DMS 273 (cell line): ENCODE measurements around the gene ME2.
"Not testable (repeated sequence)": the region's sequence is repeated elsewhere in the genome, so short reads cannot be mapped to it uniquely, and the experiment has no call there.

Experiments
- DNase-seq: peaks from one replicate; lab custom pipeline; 2025; ENCODE audit not compliant: unreplicated experiment; lab: John Stamatoyannopoulos, UW

ME2 gene

DNA sequence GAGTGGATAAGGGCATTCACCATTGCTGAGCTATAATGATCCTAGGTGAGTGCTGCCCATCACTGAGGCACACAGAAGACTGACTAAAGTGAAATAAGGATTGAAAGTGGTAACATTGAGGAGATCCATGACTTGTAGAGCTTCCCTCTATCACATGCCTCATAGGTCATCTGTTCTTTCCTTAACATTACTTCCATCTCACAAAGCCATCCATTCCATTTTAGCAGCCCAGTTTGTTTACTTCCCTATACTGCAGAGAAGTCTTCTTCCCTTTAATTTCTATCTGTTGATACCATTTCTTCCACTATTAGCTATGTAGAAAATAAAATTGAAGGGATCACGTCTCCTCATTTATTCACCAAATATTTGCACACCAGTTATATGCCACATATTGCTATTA, 32.1 kb downstream of the ME2 start:
- DNase-seq = no peak

DNA sequence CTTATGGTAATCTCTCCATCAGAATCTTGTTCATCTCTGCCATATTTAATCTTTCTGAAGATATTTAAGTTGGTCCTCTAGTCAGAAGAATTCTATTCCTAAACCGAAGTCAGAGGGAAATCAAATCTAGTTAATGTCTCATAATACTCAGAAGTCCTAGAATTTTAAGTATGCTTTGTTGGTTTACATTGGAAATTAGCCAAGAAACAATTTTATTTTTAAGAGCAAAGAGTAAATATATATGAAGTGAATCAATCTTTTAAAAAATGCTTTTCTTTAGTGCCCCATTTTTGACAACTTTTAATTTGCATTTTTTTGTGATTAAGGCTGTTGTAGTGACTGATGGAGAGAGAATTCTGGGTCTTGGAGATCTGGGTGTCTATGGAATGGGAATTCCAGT, 38.1 kb downstream of the ME2 start:
- no peak for DNase-seq

DNA sequence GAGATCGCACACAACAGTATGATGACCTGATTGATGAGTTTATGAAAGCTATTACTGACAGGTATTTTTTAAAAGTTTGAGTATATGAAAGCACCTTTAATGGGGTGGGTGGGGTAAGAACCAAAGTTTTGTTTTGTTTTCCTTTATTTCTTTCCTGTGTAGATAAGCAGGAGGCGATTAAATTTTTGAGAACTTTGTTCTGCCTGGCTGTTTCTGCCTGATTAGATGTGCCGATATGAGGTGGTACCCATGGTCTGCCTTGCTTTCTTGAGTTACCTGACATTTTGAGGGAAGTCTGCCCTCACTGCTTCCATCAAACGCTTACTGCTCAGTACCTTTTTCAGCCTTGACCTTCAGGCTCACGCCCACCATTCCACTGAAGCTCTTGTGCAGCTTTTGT, 39.2 kb downstream of the ME2 start:
- no peak for DNase-seq

DNA sequence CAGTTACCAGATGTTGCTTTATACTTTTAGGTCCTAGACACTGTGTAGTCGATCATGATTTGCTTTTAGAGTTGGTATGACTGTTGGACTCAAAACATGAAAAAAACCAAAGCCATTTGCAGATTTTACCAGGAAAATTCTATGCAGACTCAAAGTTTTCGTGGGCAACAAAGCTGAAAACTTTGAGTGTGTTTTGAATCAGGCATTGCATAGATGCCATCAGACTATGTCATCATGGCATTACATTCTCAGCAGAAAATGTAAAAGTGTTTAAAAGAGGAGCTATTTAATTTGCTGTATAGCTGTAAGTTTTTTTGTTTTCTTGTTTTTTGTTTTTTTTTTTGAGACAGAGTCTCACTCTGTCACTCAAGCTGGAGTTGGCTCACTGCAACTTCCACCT, 45.5 kb downstream of the ME2 start:
- DNase-seq = no peak

DNA sequence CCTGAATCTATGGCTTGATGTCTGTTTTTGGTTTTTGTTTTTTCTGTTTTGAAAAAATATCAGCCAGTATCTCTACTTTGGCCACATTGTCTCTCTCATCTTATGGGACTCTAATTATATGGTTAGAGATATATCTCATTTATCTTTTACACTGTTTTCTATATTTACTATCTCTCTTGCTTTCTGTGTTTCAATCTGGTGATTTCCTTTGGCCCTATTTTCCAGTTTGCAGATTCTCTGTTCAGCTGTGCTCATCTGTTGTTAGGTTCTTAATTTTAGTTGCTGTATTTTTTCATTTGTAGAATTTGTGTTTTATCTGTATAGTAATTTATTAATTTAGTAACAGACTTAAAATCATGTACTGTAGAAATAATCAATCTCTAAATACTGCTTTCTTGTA, 47.6 kb downstream of the ME2 start:
- no peak for DNase-seq

DNA sequence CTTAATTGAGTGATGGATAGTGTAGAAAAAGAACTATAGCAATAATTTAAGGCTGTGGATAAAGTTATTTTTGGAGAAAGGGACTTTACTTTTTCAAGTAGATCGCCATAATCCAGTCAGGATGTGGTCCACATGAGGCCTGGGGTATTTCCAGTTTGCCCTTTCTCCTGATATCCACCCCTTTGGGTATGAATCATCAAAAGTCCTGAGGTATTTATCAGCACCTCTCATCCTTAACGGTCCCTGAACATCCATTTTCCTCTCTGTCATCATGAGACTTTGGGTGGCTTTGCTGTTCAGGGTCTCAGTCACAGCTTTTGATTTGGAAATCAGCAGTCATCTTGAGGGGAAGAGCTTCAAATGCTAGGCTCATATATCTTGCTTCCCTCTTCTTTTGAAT, 49.6 kb downstream of the ME2 start:
- no peak for DNase-seq

DNA sequence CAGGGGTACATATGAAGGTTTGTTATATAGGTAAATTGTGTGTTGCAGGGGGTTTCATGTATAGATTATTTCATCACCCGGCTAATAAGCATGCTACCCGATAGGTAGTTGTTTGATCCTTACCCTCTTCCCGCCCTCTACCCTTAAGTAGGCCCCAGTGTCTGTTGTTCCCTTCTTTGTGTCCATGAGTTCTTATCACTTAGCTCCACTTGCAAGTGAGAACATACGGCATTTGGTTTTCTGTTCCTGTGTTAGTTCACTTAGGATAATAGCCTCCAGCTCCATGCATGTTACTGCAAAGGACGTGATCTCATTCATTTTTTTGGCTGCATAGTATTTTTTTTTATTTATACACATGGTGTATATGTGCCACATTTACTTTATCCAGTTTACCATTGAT, 54.8 kb downstream of the ME2 start:
- DNase-seq = no peak

DNA sequence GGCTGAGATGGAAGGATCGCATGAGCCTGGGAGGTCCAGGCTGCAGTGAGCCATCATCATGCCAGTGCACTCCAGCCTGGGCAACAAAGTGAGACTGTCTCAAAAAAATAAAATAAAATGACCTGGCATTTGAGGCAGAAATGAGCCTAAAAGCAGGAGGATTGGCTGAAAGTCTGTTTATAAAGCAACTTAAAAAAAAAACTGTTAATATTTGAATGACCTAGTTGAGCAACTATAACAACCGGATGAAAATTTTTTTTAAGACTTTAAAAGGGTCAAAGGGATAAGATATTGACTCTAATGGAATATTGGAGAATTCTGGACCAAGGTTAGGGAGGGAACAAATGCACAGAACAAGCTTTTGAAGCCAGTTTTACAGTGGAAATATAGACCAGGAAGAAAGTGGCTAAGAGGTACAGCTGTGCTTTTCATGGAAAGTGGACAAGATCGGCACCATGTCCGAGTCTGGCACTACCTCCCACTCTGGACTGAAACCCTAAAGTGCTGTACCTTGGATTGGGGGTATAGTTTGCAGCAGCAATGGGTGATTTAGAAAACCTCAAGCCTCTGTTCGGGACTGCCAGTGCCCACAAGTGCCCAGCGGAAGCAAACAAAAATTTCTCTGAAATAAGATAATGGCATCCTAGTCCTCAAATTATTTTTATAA, 55.8 kb downstream of the ME2 start:
- DNase-seq = no peak

DNA sequence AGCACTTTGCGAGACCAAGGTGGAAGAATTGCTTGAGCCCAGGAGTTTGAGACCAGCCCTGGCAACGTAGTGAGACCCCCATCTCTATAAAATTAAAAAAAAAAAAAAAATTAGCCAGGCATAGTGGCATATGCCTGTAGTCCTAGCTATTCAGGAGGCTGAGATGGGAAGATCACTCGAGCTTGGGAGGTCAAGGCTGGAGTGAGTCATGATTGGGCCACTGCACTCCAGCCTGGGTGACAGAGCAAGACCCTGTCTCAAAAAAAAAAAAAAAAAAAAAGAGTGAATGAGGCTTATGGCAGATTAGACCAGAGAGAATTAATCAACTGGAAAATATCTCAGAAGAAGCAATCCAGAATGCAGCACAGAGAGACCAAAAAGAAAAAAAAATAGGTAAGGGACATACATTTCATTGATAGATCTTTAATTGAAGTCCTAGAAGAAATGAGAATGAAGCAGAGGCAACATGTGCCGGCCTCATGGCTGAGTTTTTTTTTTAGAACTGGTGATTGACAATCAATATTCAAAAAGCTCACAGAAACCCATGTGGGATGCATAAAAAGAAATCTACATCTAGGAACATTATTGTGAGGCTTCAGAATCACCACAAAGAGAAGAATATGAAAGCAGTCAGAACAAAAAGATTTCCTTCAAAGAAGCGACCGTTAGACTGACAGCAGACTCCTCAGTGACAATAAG, 56.7 kb downstream of the ME2 start:
- DNase-seq = no peak

DNA sequence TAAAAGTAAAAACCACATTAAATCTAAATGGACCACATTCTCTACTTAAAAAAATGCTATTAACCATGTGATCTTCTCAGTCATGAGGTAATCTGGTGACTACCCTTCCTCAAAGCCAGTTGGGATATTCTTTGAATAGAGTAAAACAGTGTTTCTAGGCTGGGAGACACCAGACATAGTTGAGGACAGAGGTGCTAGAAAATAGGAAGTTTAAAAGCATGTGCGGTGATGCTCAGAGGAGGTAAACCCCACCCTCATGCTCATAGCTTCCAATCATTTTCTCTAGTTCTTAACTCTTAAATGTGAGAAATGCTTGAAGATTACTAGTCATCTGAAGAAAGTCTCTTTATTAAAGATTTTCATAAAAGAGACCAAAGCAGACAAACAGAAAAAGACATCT, 58.3 kb downstream of the ME2 start:
- DNase-seq = no peak

DNA sequence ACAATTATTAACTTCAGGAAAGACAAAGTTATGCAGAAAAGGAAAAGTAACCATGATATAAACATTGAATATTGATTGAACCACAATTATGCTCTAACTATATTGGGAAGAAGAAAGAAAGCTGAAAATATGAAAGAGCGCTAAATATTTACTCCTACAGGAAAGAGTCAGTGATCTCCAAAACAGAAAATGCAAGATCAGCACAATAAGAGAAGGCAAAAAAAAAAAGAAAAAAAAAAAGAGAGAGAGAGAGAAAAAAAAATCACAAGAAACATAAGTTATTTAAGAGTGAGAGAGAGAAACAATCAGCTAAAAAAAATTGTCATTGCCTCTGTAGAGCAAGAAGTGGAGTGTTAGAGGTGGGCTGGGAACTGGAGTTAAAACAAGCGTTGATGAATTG, 60.0 kb downstream of the ME2 start:
- no peak for DNase-seq

DNA sequence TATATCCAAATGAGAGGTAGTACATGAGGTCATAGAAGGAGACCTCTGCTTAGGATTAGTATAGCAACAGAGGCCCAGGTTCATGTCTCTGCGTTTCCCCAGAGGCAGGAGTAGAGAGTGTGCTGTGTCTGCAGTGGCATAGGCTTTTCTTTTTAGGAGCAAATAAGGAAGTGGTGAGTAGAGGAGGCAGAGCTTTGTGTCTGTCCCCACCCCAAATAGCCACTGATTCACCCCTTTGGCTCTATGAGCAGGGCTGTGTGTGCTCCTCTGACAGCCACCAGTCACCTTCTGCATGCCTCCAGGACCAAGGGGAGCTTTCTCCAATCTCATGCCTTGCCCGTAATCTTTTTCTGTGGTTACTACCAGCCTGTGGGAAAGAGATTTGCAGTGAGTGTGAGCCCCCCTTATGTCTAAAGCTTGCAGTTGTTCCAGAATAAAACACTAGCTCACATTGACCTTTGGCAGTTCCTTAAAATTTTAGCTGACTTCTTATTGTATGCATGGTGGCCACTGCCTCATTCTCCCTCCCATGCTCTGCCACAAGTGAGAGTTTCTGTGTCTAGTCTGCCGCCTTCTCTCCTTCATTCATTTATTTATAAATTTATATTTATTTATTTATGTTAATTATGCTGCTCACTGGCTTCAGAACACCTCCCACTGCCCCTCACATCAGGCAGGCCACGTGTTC, 65.5 kb downstream of the ME2 start:
- DNase-seq = no peak

DNA sequence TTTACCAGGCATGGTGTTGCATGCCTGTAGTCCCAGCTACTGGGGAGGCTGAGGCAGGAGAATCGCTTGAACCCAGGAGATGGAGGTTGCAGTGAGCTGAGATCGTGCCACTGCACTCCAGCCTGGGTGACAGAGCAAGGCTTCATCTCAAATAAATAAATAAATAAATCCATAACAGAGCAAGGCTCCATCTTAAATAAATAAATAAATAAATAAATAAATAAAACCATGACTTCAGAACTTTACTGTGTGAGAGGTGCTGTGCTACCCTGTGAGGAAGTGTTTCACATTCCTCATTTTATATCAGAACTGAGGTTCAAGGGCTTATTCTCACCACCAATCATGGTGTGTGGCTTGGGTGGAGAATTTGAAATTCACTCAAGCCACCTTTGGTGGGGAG, 67.0 kb downstream of the ME2 start:
- DNase-seq = not testable (repeated sequence)

DNA sequence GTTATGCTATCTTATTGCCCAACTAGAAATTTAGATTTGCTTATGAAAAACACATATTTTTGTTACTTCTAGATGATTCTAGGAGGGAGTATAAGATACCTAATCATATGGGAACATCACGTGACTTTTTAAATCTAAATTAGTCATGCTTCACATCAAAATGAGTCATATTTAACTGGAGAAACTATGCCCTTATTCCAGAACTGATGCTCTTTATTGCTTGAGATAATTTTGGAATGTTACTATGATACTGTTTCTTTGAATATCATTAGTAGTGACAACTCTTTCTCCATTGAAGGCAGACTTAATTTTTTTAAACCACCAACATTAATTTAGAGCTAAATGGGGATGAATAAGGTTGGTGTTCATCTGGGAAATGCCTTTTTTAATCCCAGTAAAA, 69.0 kb downstream of the ME2 start:
- no peak for DNase-seq

DNA sequence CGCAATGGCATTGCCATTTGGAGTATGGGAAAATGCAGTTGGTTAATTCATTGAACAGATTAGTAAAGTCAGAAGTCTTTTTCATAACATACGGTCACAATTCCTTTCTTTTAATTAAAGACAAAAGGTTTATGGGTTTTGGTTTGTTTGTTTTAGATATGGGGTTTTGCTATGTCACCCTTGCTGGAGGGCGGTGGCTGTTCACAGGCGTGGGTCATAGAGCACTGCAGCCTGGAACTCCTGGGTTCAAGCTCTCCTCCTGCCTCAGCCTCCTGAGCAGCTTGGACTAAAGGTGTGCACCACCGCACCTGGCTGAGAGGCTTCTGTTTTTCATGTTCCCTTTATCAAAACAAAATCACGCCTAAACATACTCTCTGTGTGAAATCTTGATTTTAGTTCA, 70.3 kb downstream of the ME2 start:
- no peak for DNase-seq

DNA sequence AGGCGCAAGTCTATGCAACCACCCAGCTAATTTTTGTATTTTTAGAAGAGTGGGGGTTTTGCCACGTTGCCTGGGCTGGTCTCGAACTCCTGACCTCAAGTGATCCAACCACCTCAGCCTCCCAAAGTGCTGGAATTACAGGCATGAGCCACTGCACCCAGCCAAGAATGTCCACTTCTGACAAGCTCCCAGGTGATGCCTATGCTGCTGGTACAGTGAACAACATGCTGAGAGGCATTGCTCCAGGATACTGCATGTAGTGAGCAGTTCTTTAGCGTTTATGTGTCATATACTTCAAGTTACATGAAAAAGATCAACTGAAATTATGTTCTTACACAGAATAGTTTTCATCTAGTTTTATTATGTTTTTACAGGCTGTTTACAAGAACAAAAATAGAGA, 71.7 kb downstream of the ME2 start:
- no peak for DNase-seq

DNA sequence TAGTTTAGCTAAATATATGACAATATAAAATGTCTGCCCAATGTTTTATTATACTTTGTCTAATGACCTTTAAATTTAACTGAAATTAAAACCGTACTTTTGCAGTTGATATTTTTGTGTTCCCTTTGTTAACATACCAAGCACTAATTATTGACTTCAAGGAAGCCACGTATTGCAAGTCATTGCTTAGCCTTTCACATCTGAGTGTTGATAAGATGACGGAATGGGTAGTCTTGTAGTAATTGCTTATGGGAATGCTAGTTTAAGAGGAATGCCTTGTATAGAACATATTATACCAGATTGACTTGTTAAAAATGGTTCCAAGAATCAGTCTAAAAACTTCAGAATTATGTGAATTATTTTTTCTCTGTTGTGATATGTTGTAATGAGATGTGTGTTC, 74.9 kb downstream of the ME2 start:
- DNase-seq = no peak

DNA sequence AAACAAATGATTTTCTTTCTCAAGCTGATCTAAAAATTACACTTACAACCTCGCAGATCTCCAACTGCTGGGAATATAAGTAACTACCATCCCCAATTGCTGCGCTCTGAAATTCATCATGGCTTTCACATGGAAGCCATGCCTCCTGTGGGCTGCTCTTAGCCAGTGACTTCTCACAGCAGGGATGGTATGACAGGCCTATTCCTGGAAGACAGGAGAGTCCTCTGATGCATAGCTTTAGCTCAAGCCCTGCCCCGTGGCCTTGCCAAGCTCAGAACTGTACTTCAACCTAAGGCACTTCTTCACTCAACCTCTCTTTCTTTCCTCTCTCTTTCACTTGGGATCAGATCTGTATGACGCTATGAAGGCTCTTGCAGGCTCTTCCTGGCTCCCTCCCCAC, 76.3 kb downstream of the ME2 start:
- DNase-seq = no peak

DNA sequence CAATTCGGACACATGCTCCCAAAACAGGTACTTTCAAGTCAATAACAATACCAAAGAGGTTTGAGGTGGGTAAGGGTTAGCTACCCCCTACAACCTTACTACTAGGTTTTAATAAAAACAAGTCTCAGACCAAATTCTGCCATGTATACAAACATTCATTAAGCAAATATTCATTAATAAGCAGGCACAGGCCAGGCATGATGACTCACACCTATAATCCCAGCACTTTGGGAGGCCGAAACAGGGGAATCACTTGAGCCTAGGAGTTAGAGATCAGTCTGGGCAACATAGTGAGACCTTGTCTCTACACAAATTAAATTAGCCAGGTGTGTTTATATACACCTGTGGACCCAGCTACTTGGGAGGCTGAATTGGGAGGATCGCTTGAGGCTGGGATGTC, 77.2 kb downstream of the ME2 start:
- DNase-seq = no peak

DNA sequence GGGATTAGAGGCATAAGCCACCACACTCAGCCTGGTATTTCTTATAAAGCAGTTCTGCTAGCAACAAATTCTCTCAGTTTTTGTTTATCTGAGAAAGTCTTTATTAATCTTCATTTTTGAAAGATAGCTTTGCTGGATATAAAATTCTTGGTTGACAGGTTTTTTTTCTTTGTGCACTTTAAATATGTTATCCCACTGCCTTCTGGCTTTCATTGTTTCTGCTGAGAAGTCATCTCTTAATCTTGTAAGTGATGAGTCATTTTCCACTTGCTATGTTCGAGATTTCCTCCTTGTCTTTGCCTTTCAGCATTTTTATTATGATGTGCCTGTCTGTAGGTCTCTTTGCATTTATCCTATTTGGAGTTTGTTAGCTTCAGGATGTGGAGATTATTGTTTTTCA, 83.1 kb downstream of the ME2 start:
- no peak for DNase-seq

DNA sequence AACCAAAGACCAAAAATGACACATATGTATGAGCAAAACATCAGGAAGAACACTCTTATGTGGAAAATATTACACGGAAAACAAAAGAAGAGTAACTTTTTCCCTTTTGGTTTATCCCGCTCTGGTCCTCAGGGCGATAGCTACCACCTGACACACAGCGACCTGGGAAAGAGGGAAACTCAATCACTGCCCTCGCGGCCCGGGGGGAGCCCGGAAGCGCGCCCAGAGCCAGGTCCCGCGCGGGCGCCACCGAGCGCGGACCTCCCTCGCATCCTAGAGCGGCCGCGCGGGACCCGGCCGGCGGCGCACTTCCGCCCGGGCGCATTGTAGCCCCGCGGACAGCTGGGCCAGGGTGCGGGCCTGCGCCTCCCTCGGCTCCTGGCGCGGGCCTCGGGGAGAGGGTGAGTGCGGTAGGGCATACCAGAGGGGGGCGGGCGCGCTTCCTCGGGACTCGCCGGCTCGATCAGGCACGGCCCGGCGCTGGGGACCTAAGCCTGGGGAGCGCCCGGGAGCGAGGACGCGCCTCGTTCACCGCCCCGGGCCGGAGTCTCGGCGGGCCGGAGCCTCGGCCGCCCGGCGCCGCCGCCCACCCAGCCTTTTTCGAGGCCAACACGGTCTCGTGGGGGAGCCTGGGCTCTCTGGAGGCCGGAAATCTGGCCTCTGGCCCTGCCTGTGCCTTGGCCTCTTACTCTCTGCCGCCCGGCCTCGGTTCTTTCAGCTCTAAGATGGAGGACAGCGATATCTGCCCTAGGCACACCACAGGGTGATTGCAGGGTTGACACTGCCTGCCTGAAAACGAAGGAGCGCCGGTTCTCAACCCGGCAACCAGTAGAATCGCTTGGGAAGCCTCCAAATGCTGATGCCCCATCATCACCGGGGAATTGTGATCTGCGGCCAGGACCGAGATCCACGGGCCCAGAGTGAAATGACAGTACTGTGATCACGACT, 89.1 kb downstream of the ME2 start, which contains the start of gene ELAC1:
Gene ELAC1, plus strand, starts transcription at position 327 of the 948 bp plus-strand sequence. CDS start 6,365 bp downstream, outside the sequence.
- peak; percentile 96 for DNase-seq
